Ascending aorta (tissue), 2 donors: ENCODE results near the gene SMOC1. TPM values are rescaled to one million over a fixed set of nuclear protein-coding genes. Genes with fewer than 3 reads are reported as not detected.

Experiments used
- DNase-seq, 2 donors: peaks; one replicate each; pipeline ENCODE4 v3.0.0-alpha.2; 2019; ENCODE audit warnings: low spot score in 2 of 2
- H3K27ac ChIP-seq, 2 donors: fragments of 200-600 bp; sonication (generic); one replicate each; pipeline ENCODE4 v1.5.1; 2016 to 2017; ENCODE audit warnings: mild to moderate bottlenecking in 1 of 2
- H3K27me3 ChIP-seq: fragments of 200-600 bp; sonication (generic); one replicate; pipeline ENCODE4 v1.5.1; 2017
- H3K36me3 ChIP-seq, 2 donors: fragments of 200-600 bp; sonication (generic); one replicate each; pipeline ENCODE4 v1.5.1; 2016
- H3K4me1 ChIP-seq, 2 donors: fragments of 200-600 bp; sonication (generic); one replicate each; pipeline ENCODE4 v1.5.1; 2016 to 2017; ENCODE audit warnings: mild to moderate bottlenecking in 1 of 2
- H3K4me3 ChIP-seq, 2 donors: fragments of 200-600 bp; sonication (generic); one replicate each; pipeline ENCODE4 v1.5.1; 2016 to 2017; ENCODE audit warnings: mild to moderate bottlenecking in 1 of 2
- H3K9me3 ChIP-seq, 2 donors: fragments of 200-600 bp; sonication (generic); one replicate each; pipeline ENCODE4 v1.5.1; 2016
- CTCF ChIP-seq, 3 experiments: fragments of 200-600 bp in 2 of 3; fragments of 450-650 bp in 1 of 3; sonication (generic) in 2 of 3; IDR thresholded peaks; one replicate each; pipeline ENCODE4 v1.5.1; 2016 to 2019; ENCODE audit warnings: antibody characterized with exemption in 3 of 3, mild to moderate bottlenecking in 1 of 3, moderate library complexity in 1 of 3
- intact Hi-C: fragments of 100-400 bp; cut with DNase I; formaldehyde crosslinking; loops from one replicate; pipeline ENCODE4 v1.15.1; 2023
- total RNA-seq: library from RNA; depleted of rRNA; stranded (reverse); fragments of >200 nt; gene quantifications from one replicate; pipeline ENCODE4 v1.1.0, GENCODE V29; 2016

Gene SMOC1
- total RNA-seq, 1 donor from 2014 or later: 16.6 TPM

- H3K4me1 ChIP-seq: no peaks in the 10 kb centered on the region
- DNase-seq: no peak
- no peak for TF ChIP-seq CTCF (IDR thresholded peaks at IDR 0.05)
- no peak overlapping the region for H3K4me3 ChIP-seq
- no peaks in the 10 kb centered on the region for H3K27me3 ChIP-seq
- intact Hi-C loops: no loop called here
- no peaks in the 10 kb centered on the region for H3K36me3 ChIP-seq
- peaks cover 0 to under 1% of the 10 kb centered on the region in 2 donors for H3K9me3 ChIP-seq
- no peak overlapping the region for H3K27ac ChIP-seq
Observed at GRCh38 chr14:69891422-69891821, 12.2 kb downstream of the SMOC1 start.

GRCh38 chr14:69895109-69895508 lies 15.9 kb downstream of the SMOC1 start:
- DNase-seq: no peak
- no peak for TF ChIP-seq CTCF (IDR thresholded peaks at IDR 0.05)
- Histone ChIP-seq H3K9me3 (peaks cover 0 to 11% of the 10 kb centered on the region in 2 donors), H3K36me3 (no peaks in the 10 kb centered on the region), H3K4me1 (no peaks in the 10 kb centered on the region), H3K27me3 (no peaks in the 10 kb centered on the region), H3K4me3 (no peak overlapping the region), H3K27ac (no peak overlapping the region)
- intact Hi-C loops: no loop called here

GRCh38 chr14:69896080-69896479 lies 16.9 kb downstream of the SMOC1 start:
- Histone ChIP-seq H3K4me1 (no peaks in the 10 kb centered on the region), H3K36me3 (no peaks in the 10 kb centered on the region), H3K27me3 (no peaks in the 10 kb centered on the region), H3K4me3 (no peak overlapping the region), H3K27ac (no peak overlapping the region), H3K9me3 (peaks cover 0 to 11% of the 10 kb centered on the region in 2 donors)
- TF ChIP-seq CTCF (IDR thresholded peaks at IDR 0.05): no peak
- no peak for DNase-seq
- intact Hi-C loops: no loop called here

- Histone ChIP-seq H3K9me3 (peaks cover 0 to 11% of the 10 kb centered on the region in 2 donors), H3K36me3 (no peaks in the 10 kb centered on the region), H3K4me3 (no peak overlapping the region), H3K4me1 (no peaks in the 10 kb centered on the region), H3K27ac (no peak overlapping the region), H3K27me3 (no peaks in the 10 kb centered on the region)
- intact Hi-C loops: no loop called here
- no peak for TF ChIP-seq CTCF (IDR thresholded peaks at IDR 0.05)
- no peak for DNase-seq
Observed at GRCh38 chr14:69896972-69897371, 17.8 kb downstream of the SMOC1 start.

- no peak for TF ChIP-seq CTCF (IDR thresholded peaks at IDR 0.05)
- intact Hi-C loops: no loop called here
Observed at GRCh38 chr14:69900603-69901002, 21.4 kb downstream of the SMOC1 start.

More at GRCh38 chr14:69900603-69901002, 21.4 kb downstream of the SMOC1 start:
- no peak overlapping the region for H3K4me3 ChIP-seq
- H3K4me1 ChIP-seq: no peaks in the 10 kb centered on the region
- H3K27ac ChIP-seq: no peak overlapping the region
- H3K36me3 ChIP-seq: no peaks in the 10 kb centered on the region
- peaks cover 0 to 11% of the 10 kb centered on the region in 2 donors for H3K9me3 ChIP-seq
- no peaks in the 10 kb centered on the region for H3K27me3 ChIP-seq
- DNase-seq: no peak
